ENCODE data around the gene ZFYVE27. TPM values are rescaled to one million over a fixed set of nuclear protein-coding genes. Genes with fewer than 3 reads are reported as not detected.

The ZFYVE27 gene
- total and polyA plus RNA-seq, 2 of the 4 experiments (the other 2 are of a cell fraction): 13.1 to 22.2 TPM

DNA sequence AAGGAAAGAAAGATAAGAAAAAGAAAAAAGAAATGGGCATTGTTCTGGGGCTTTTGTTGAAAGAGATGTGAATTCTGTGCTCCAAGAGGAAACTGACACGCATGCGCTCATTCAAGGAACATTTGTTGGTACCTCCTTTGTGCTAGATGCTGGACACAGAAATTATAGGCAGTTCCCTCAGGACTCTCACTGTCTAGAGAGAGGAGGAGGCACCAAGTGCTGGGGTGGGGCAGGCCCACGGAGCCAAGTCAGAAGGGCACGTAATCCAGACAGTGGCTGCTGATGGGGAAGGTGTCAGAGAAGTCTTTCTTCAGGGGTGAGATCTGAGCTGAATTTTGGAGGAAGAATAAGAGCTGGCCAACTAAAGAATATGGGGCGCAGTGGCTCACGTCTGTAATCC is 2.9 kb upstream of the ZFYVE27 start:
- H3K9me1 ChIP-seq (ENCODE audit: insufficient read depth, low read length): peaks cover 14% of the 10 kb centered on the region
- no peak overlapping the region for H2BK15ac ChIP-seq (ENCODE audit: low read depth, low read length)
- CTCF ChIA-PET: interaction anchor here (0.6 to 3.6 kb wide), 5 partner anchors 16 to 47 kb away, joined by 3 to 17 read pairs (median 4); partner anchors contain the start of gene AVPI1
- H3K4me1 ChIP-seq (ENCODE audit: control insufficient read depth, insufficient read depth, low read length): peaks cover 9% of the 10 kb centered on the region
- no peak overlapping the region for H2BK20ac ChIP-seq (ENCODE audit: low read depth, low read length)
- dilution Hi-C loops (cut with HindIII; ENCODE audit: low sequenced_read_pairs, unreplicated experiment) (no loop called here), in situ Hi-C loops (cut with MboI; ENCODE audit: low sequenced_read_pairs) (loop anchor here (5.0 to 10.0 kb wide), 2 partner anchors 57 to 159 kb away; partner anchors contain the start of gene ANKRD2), intact Hi-C loops (cut with micrococcal nuclease) (loop anchor here (5.0 kb wide), 1 partner anchor 162 kb away; the partner anchor contains the start of gene ANKRD2)
- H4K20me1 ChIP-seq (ENCODE audit: insufficient read depth, low read length): peaks cover 13% of the 10 kb centered on the region; the same call in 1 of the 2 replicates
- H4K5ac ChIP-seq (ENCODE audit: low read depth, low read length): no peak overlapping the region
- no peak overlapping the region for H3K4me3 ChIP-seq (ENCODE audit: insufficient read depth, low read depth, low read length)
- H3K23ac ChIP-seq (ENCODE audit: low read depth, low read length): no peak overlapping the region
- no peak for ATAC-seq (ENCODE audit: low read depth)
- H3K4ac ChIP-seq (ENCODE audit: low read depth, low read length): no peak overlapping the region
- BruUV-seq (replicated peaks): no TSS peak
- H3K9me3 ChIP-seq (ENCODE audit: control insufficient read depth, insufficient read depth, low read length): no peaks in the 10 kb centered on the region
- H2AK9ac ChIP-seq (replicated peaks; ENCODE audit: low read depth, low read length, poor library complexity): peak overlapping the region; percentile 42
- H3K27me3 ChIP-seq (ENCODE audit: control insufficient read depth, insufficient read depth, low read length): no peaks in the 10 kb centered on the region
- no peak overlapping the region for H3K27ac ChIP-seq (ENCODE audit: insufficient read depth, low read length)
- no peak overlapping the region for H3K4me2 ChIP-seq (ENCODE audit: low read depth, low read length)
- TF ChIP-seq MAZ (IDR thresholded peaks at IDR 0.05; ENCODE audit: borderline replicate concordance, low read depth, low read length) (no peak), POLR2A (IDR thresholded peaks at IDR 0.05; ENCODE audit: low read depth, low read length) (no peak), CEBPB (IDR thresholded peaks at IDR 0.05; ENCODE audit: low read depth, low read length) (no peak), RCOR1 (IDR thresholded peaks at IDR 0.05; ENCODE audit: insufficient replicate concordance, low read length) (no peak), RAD21 (IDR thresholded peaks at IDR 0.05; ENCODE audit: low read length) (no peak), SMC3 (IDR thresholded peaks at IDR 0.05; ENCODE audit: low read depth, low read length) (no peak), ELK1 (IDR thresholded peaks at IDR 0.05; ENCODE audit: borderline replicate concordance, low read depth, low read length) (no peak), FOS (IDR thresholded peaks at IDR 0.05; ENCODE audit: low read depth, low read length) (no peak)
- TF ChIP-seq, protein P1, sequence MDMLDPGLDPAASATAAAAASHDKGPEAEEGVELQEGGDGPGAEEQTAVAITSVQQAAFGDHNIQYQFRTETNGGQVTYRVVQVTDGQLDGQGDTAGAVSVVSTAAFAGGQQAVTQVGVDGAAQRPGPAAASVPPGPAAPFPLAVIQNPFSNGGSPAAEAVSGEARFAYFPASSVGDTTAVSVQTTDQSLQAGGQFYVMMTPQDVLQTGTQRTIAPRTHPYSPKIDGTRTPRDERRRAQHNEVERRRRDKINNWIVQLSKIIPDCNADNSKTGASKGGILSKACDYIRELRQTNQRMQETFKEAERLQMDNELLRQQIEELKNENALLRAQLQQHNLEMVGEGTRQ (IDR thresholded peaks at IDR 0.05; ENCODE audit: low read depth, low read length): no peak
- TF ChIP-seq, protein P2, sequence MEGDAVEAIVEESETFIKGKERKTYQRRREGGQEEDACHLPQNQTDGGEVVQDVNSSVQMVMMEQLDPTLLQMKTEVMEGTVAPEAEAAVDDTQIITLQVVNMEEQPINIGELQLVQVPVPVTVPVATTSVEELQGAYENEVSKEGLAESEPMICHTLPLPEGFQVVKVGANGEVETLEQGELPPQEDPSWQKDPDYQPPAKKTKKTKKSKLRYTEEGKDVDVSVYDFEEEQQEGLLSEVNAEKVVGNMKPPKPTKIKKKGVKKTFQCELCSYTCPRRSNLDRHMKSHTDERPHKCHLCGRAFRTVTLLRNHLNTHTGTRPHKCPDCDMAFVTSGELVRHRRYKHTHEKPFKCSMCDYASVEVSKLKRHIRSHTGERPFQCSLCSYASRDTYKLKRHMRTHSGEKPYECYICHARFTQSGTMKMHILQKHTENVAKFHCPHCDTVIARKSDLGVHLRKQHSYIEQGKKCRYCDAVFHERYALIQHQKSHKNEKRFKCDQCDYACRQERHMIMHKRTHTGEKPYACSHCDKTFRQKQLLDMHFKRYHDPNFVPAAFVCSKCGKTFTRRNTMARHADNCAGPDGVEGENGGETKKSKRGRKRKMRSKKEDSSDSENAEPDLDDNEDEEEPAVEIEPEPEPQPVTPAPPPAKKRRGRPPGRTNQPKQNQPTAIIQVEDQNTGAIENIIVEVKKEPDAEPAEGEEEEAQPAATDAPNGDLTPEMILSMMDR (conservative IDR thresholded peaks at IDR 0.05; ENCODE audit: low read depth, low read length): no peak
- no peak overlapping the region for H4K91ac ChIP-seq (ENCODE audit: insufficient read depth, low read depth, low read length)
- peaks cover 7 to 22% of the 10 kb centered on the region in 2 experiments for H3K79me1 ChIP-seq (ENCODE audit: low read depth in 1 of 2, low read length in 2 of 2)
- H2AK5ac ChIP-seq (ENCODE audit: low read depth, low read length): no peak overlapping the region
- H2BK5ac ChIP-seq (ENCODE audit: low read depth, low read length, poor library complexity, severe bottlenecking): no peak overlapping the region
- peaks cover 4% of the 10 kb centered on the region; the same call in 1 of the 2 replicates for H3K36me3 ChIP-seq (ENCODE audit: control insufficient read depth, insufficient read depth, low read length)
- H2AFZ ChIP-seq (replicated peaks; ENCODE audit: low read length, poor library complexity): no peak overlapping the region
- no peak overlapping the region for H3K14ac ChIP-seq (replicated peaks; ENCODE audit: low read depth, low read length)
- no peak overlapping the region for H3K9ac ChIP-seq (ENCODE audit: low read depth, low read length)
- H2BK120ac ChIP-seq (ENCODE audit: low read depth, low read length): no peak overlapping the region
- 76% methylated on average over 3 of the region's 6 CpGs; no CpG with 5 or more reads in 1 of the 2 experiments for WGBS, 2 experiments (ENCODE audit: extremely low coverage in 2 of 2, insufficient read length in 1 of 2)
- H3K18ac ChIP-seq (ENCODE audit: low read depth, low read length): no peak overlapping the region
- POLR2A ChIA-PET (ENCODE audit: unreplicated experiment): interaction anchor here (0.5 kb wide), 1 partner anchor 473 kb away, joined by 3 read pairs; no protein-coding TSS in a partner anchor
- H3K56ac ChIP-seq (ENCODE audit: extremely low read depth, insufficient read depth, low read length): no peak overlapping the region
- no peak for DNase-seq
- H4K8ac ChIP-seq (ENCODE audit: low read depth in 2 of 2, low read length in 2 of 2): no peak overlapping the region

All from IMR-90 (cell line).